Renal pelvis (tissue), 4 donors: Measurements from ENCODE around the gene CCDC91. TPM values are rescaled to one million over a fixed set of nuclear protein-coding genes. Genes with fewer than 3 reads are reported as not detected.
"Not testable (repeated sequence)": the region's sequence is repeated elsewhere in the genome, so short reads cannot be mapped to it uniquely, and the experiment has no call there.

Experiments
- DNase-seq: peaks from one replicate; pipeline ENCODE4 v3.0.0-alpha.2; 2013
- polyA plus RNA-seq, 3 donors: library from polyadenylated mRNA; unstranded; fragments of 120-200 nt; gene quantifications; one replicate each; pipeline ENCODE4 v1.2.1, GENCODE V29; 2013; ENCODE audit not compliant: insufficient read length in 3 of 3

Gene CCDC91
- polyA plus RNA-seq, 3 donors: 27.7 to 35.4 (median 33.0) TPM

- DNase-seq: no peak
Observed at GRCh38 chr12:28223858-28224257, 33.6 kb downstream of the CCDC91 start.

GRCh38 chr12:28226705-28227104 is 36.4 kb downstream of the CCDC91 start:
- no peak for DNase-seq

- no peak for DNase-seq
Observed at GRCh38 chr12:28227251-28227650, 37.0 kb downstream of the CCDC91 start.

- no peak for DNase-seq
Observed at GRCh38 chr12:28231248-28231647, 41.0 kb downstream of the CCDC91 start.

- no peak for DNase-seq
Observed at GRCh38 chr12:28232211-28232928, 42.1 kb downstream of the CCDC91 start.

- no peak for DNase-seq
Observed at GRCh38 chr12:28234444-28234843, 44.2 kb downstream of the CCDC91 start.

- DNase-seq: no peak
Observed at GRCh38 chr12:28235015-28235414, 44.8 kb downstream of the CCDC91 start.

- DNase-seq: no peak
Observed at GRCh38 chr12:28235985-28236384, 45.7 kb downstream of the CCDC91 start.

GRCh38 chr12:28237423-28237822 is 47.2 kb downstream of the CCDC91 start:
- DNase-seq: no peak

GRCh38 chr12:28239918-28240317 is 49.7 kb downstream of the CCDC91 start:
- no peak for DNase-seq

GRCh38 chr12:28240853-28241252 is 50.6 kb downstream of the CCDC91 start:
- DNase-seq: no peak

- no peak for DNase-seq
Observed at GRCh38 chr12:28242129-28242495, 51.9 kb downstream of the CCDC91 start.

- DNase-seq: no peak
Observed at GRCh38 chr12:28242496-28243309, 52.4 kb downstream of the CCDC91 start.

GRCh38 chr12:28243310-28243633 is 53.0 kb downstream of the CCDC91 start:
- DNase-seq: no peak

GRCh38 chr12:28247806-28248205 is 57.5 kb downstream of the CCDC91 start:
- no peak for DNase-seq

GRCh38 chr12:28248555-28249145 is 58.4 kb downstream of the CCDC91 start:
- DNase-seq: no peak

GRCh38 chr12:28253161-28253641 is 62.9 kb downstream of the CCDC91 start:
- DNase-seq: no peak

GRCh38 chr12:28257411-28257810 is 67.2 kb downstream of the CCDC91 start:
- DNase-seq: no peak

GRCh38 chr12:28258998-28259397 is 68.7 kb downstream of the CCDC91 start:
- DNase-seq: no peak

GRCh38 chr12:28265435-28266042 is 75.3 kb downstream of the CCDC91 start:
- no peak for DNase-seq

- DNase-seq: not testable (repeated sequence)
Observed at GRCh38 chr12:28267920-28268607, 77.8 kb downstream of the CCDC91 start.
